Measurements from ENCODE around the gene WASHC4. TPM values are rescaled to one million over a fixed set of nuclear protein-coding genes. Genes with fewer than 3 reads are reported as not detected.
"Not testable (repeated sequence)": the region's sequence is repeated elsewhere in the genome, so short reads cannot be mapped to it uniquely, and the experiment has no call there.

WASHC4 gene
- total RNA-seq, 2 donors from 2014 or later: 34.4 to 36.5 TPM

DNA sequence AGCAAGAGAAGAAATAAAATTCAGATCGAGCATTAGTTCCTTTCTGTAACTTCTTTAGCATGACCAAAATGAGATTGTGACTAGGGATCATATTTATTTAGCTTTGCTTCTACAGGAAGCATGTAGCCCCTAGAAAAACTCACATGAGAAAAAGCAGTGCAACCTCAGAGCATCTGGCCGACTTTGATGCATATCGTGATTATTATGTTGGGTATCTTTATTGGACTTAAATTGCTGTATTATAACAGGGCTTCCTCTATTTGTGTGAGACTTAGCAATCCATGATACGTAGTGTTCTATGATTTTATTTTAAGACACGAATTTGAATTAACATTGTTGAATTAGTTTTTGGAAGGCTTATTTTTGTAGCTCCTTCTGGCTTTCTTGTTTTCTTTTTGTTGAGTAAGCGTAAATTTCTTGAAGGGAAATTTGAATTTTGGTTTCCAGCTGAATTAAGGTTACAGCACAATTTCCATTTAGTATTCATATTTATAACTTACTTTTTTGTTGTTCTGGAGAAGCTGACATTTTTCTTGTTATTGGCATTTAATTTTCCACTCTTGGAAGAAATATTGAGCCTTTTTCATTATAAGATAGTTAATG lies 33.9 kb downstream of the WASHC4 start:
- intact Hi-C loops (cut with DNase I, micrococcal nuclease): no loop called here
- ATAC-seq: no peak

GRCh38 chr12:105142259-105142658 lies 34.7 kb downstream of the WASHC4 start:
- intact Hi-C loops (cut with DNase I, micrococcal nuclease): no loop called here
- no peak for DNase-seq
- no peak for ATAC-seq

More for the DNA sequence above, 33.9 kb downstream of the WASHC4 start:
- DNase-seq: no peak

DNA sequence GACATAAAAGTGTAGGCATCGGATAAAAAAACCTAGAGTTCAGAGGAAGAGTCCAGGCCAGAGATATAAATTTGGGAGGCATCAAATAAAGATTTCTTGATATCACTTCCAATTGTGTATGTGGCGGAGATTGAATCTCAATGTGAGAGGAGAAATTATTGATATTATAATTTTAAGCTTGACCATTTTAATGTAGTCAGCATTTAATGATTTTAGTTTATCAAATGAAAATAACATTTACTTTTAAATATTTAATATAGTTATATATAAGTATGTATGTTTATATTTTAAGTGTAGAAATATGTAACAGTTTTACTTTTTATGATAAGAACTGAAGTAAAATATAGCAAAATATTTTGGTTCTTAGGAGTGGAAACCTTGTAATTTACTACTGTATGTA lies 48.7 kb downstream of the WASHC4 start:
- DNase-seq (no peak), ATAC-seq (no peak)
- intact Hi-C loops (cut with DNase I, micrococcal nuclease): no loop called here

- intact Hi-C loops (cut with DNase I, micrococcal nuclease): no loop called here
- no peak for DNase-seq
Observed at GRCh38 chr12:105157606-105158005, 50.1 kb downstream of the WASHC4 start.

GRCh38 chr12:105158876-105159275 lies 51.3 kb downstream of the WASHC4 start:
- ATAC-seq: no peak
- intact Hi-C loops (cut with DNase I, micrococcal nuclease): no loop called here
- DNase-seq: no peak

More at GRCh38 chr12:105157606-105158005, 50.1 kb downstream of the WASHC4 start:
- ATAC-seq: no peak

GRCh38 chr12:105162174-105162573 lies 54.6 kb downstream of the WASHC4 start:
- intact Hi-C loops (cut with DNase I, micrococcal nuclease): no loop called here
- ATAC-seq (no peak), DNase-seq (no peak)

DNA sequence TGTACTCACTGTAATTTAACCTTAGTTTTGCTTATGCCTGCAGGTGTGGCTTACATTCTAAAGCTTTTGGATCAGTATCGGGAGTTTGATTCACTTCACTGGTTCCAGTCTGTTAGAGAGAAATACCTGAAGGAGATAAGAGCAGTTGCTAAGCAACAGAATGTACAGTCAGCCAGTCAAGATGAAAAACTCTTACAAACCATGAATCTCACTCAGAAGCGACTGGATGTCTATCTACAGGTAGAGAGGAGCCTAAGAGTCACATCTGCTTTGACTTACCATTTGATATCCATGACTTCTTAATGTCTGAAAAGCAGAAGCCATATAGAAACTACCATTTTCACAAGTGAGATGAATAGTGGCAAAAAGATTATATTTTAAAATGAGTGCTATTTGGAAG lies 56.5 kb downstream of the WASHC4 start:
- no peak for DNase-seq
- no peak for ATAC-seq
- intact Hi-C loops (cut with DNase I, micrococcal nuclease): no loop called here

- ATAC-seq: no peak
Observed at GRCh38 chr12:105166736-105167135, 59.2 kb downstream of the WASHC4 start.

DNA sequence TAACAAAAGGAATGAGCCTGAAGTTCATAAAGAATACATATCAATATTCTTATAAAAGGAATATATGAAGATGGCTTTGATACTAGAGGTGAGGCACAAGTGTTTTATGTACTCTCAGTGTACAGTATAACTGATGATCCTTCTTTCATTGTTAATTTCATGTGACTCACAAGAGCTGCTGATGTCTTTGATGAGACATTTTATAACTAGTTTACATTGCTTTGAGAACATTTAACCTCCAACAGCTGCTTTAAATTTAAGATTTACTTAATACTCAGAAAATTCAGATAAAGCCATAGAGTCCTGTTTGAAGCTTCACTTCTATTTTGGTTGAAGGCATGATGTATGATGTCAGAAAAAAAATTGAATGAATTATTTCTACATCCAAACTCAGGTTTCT lies 59.8 kb downstream of the WASHC4 start:
- intact Hi-C loops (cut with DNase I, micrococcal nuclease): no loop called here
- ATAC-seq (no peak), DNase-seq (no peak)

More at GRCh38 chr12:105166736-105167135, 59.2 kb downstream of the WASHC4 start:
- intact Hi-C loops (cut with DNase I, micrococcal nuclease): no loop called here
- DNase-seq: no peak

DNA sequence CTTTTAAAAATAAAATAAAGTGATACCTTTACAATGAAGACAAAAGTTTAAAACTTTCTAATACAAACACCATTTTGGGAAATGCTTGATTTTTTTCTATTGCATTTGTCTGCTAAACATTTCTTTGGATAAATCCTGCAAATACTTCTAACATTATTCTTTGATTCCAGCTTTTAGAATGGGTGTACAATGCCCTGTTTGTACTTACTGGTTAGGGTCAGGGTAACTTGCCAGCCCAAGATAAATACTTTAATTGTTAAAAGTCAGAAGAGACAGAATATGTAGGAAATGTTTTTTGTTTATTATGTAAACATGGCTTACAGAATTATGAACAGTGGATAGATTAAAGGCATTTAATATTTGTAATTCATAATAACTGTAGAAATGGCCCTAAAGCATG lies 60.5 kb downstream of the WASHC4 start:
- DNase-seq: no peak
- no peak for ATAC-seq
- intact Hi-C loops (cut with DNase I, micrococcal nuclease): no loop called here

GRCh38 chr12:105170139-105170538 lies 62.6 kb downstream of the WASHC4 start:
- ATAC-seq: no peak
- intact Hi-C loops (cut with DNase I, micrococcal nuclease): no loop called here
- no peak for DNase-seq

DNA sequence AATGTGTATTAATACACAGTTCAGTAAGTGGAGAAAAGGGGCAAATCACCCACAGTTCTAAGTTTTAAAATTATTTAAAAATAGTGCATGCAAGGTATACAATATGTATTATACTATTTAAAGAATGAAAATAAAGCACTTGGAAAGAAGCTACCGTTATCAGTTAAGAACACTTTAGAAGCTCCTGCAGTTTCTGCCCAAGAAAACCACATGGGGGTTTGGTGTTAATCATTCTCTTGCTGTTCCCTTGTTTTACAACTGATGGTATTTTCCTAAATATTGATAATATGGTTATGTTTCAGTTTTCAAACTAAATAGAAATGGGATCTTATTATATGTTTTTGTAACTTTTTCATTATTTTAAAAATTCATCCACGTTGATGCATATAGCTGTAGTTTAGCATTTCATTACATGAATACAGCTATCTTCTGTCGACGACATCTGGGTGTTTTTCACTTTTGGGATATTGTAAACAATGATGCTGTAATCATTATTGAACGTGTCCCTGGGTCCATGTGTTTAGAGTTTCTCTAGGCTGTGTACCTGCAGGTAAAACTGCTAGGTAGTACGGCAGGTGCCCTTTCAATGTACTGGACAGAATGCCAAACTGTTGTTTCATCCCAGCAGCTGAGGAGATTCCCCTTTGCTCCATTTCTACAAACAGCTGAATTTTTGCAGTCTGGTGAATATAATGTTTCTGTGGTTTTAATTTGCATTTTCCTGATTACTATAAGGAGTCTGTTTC lies 64.3 kb downstream of the WASHC4 start:
- intact Hi-C loops (cut with DNase I, micrococcal nuclease): no loop called here
- no peak for ATAC-seq
- no peak for DNase-seq

GRCh38 chr12:105175397-105175990 lies 68.0 kb downstream of the WASHC4 start:
- ATAC-seq (no peak), DNase-seq (no peak)
- intact Hi-C loops (cut with DNase I, micrococcal nuclease): no loop called here

DNA sequence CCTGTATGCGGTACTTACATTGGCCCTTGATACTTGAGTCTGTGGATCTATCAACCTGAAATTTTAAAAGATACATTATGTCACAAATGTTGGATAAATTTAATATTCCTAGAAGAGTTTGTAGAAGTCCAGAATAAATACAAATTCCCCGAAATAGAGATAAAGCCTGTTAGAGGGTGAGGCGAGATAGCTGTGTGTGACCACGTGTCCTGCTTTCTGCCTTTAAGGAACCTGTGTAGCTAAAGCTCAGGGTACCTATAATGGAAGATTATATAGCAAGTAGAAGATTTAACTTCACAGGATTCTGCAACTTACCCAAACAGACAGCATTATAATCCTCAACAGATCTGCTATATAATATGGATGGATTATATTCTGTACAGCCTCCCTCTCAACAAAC lies 69.7 kb downstream of the WASHC4 start:
- intact Hi-C loops (cut with DNase I, micrococcal nuclease): no loop called here
- no peak for ATAC-seq
- DNase-seq: no peak

GRCh38 chr12:105179114-105179513 lies 71.6 kb downstream of the WASHC4 start:
- DNase-seq; ATAC-seq; intact Hi-C loops (cut with DNase I, micrococcal nuclease): not testable (repeated sequence)

- ATAC-seq; DNase-seq; intact Hi-C loops (cut with DNase I, micrococcal nuclease): not testable (repeated sequence)
Observed at GRCh38 chr12:105183406-105183805, 75.9 kb downstream of the WASHC4 start.

- intact Hi-C loops (cut with DNase I, micrococcal nuclease); DNase-seq; ATAC-seq: not testable (repeated sequence)
Observed at GRCh38 chr12:105183976-105184375, 76.4 kb downstream of the WASHC4 start.

- intact Hi-C loops (cut with DNase I, micrococcal nuclease): no loop called here
- ATAC-seq: no peak
- no peak for DNase-seq
Observed at GRCh38 chr12:105189293-105189692, 81.8 kb downstream of the WASHC4 start.

DNA sequence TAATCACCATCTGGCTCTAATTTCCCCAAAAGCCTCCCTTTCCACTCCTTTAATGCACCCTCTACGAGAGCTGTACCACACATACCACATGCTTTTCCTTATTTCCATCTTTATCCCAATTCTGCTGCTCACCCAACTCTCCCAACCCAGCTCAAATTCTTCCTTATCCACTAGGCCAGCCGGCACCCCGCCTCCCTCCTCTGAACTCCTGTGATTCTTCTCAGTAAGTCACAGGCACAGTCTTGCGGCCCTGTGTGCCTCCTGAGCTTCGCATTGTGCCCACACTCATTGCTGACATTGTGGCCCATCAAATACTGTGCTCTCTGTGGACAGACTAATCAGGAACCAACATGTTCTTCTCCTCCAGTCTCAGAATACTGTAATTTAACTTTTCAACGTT lies 83.0 kb downstream of the WASHC4 start:
- DNase-seq (no peak), ATAC-seq (no peak)
- intact Hi-C loops (cut with DNase I, micrococcal nuclease): no loop called here

- ATAC-seq (peak; percentile 8), DNase-seq (no peak)
- intact Hi-C loops (cut with DNase I, micrococcal nuclease): no loop called here
Observed at GRCh38 chr12:105192624-105193225, 85.2 kb downstream of the WASHC4 start.

Data from left colon (tissue), 2 donors.